Measurements from ENCODE around the gene EXPH5. TPM values are rescaled to one million over a fixed set of nuclear protein-coding genes. Genes with fewer than 3 reads are reported as not detected.

EXPH5 gene
- total RNA-seq, 2 donors from 2014 or later: 1.4 to 2.8 TPM

- H3K27ac ChIP-seq: no peak overlapping the region
- no peaks in the 10 kb centered on the region for H3K36me3 ChIP-seq
- H3K27me3 ChIP-seq: no peaks in the 10 kb centered on the region
- no peaks in the 10 kb centered on the region for H3K4me1 ChIP-seq
- DNase-seq (ENCODE audit: low spot score): no peak
- TF ChIP-seq, protein P1, sequence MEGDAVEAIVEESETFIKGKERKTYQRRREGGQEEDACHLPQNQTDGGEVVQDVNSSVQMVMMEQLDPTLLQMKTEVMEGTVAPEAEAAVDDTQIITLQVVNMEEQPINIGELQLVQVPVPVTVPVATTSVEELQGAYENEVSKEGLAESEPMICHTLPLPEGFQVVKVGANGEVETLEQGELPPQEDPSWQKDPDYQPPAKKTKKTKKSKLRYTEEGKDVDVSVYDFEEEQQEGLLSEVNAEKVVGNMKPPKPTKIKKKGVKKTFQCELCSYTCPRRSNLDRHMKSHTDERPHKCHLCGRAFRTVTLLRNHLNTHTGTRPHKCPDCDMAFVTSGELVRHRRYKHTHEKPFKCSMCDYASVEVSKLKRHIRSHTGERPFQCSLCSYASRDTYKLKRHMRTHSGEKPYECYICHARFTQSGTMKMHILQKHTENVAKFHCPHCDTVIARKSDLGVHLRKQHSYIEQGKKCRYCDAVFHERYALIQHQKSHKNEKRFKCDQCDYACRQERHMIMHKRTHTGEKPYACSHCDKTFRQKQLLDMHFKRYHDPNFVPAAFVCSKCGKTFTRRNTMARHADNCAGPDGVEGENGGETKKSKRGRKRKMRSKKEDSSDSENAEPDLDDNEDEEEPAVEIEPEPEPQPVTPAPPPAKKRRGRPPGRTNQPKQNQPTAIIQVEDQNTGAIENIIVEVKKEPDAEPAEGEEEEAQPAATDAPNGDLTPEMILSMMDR (IDR thresholded peaks at IDR 0.05): no peak
- no peaks in the 10 kb centered on the region for H3K9me3 ChIP-seq
- H3K4me3 ChIP-seq: no peak overlapping the region
Observed at GRCh38 chr11:108525161-108525560, 68.4 kb downstream of the EXPH5 start.

DNA sequence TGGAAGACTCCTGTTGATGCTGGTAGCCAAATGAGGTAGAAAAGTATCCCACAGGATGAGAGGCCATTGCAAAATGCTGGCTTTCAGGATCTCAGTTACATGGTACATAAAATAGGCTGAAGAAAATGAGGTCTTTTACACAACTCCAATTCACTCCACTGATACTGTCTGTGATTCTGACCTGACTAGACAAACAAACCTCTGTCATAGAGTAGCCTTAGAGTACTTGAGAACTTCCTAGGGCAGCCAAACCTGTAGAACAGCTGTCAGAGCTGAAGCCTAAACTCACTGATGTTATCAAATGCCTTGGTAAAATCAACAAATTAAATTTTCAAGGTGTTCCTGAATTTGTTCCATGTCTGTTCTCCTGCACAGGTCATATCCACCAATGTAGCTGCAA lies 69.1 kb downstream of the EXPH5 start:
- TF ChIP-seq, protein P1 (IDR thresholded peaks at IDR 0.05): no peak
- Histone ChIP-seq H3K36me3 (no peaks in the 10 kb centered on the region), H3K9me3 (no peaks in the 10 kb centered on the region), H3K27me3 (no peaks in the 10 kb centered on the region), H3K27ac (no peak overlapping the region), H3K4me3 (no peak overlapping the region), H3K4me1 (no peaks in the 10 kb centered on the region)
- DNase-seq (ENCODE audit: low spot score): no peak

DNA sequence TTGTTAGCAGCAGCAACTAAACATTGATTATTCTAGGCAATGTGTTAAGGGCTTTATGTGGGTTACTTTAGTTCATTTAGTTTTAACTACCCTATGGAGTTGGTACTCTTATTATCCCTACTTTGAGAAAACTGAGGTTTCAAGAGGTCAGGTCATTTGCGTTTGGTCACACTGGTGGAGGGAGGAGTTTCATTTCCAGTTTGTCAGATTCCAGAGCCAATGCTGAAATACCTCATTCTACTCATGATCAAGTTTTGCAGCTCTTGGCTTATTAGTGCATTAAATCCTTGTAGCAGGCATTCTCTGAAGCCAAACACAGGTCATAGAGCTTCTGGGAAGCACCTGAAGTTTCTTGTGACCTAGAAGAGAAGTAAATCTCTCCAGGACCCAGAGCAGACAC lies 71.2 kb downstream of the EXPH5 start:
- Histone ChIP-seq H3K27ac (no peak overlapping the region), H3K4me3 (no peak overlapping the region), H3K9me3 (no peaks in the 10 kb centered on the region), H3K27me3 (no peaks in the 10 kb centered on the region), H3K36me3 (no peaks in the 10 kb centered on the region), H3K4me1 (no peaks in the 10 kb centered on the region)
- TF ChIP-seq, protein P1 (IDR thresholded peaks at IDR 0.05): no peak
- DNase-seq (ENCODE audit: low spot score): no peak

DNA sequence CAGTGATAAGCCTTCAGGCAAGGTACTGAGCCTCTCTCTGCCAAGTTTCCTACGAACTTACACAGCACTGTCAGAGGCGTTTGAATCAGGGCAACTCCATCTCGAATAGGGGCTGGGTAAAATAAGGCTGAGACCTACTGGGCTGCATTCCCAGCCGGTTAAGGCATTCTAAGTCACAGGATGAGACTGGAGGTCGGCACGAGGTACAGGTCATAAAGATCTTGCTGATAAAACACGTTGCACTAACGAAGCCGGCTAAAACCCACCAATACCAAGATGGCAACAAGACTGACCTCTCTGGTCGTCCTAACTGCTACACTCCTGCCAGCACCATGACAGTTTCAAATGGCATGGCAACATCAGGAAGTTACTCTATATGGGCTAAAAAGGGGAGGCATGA lies 75.0 kb downstream of the EXPH5 start:
- TF ChIP-seq, protein P1 (IDR thresholded peaks at IDR 0.05): no peak
- no peaks in the 10 kb centered on the region for H3K36me3 ChIP-seq
- H3K27ac ChIP-seq: no peak overlapping the region
- H3K27me3 ChIP-seq: no peaks in the 10 kb centered on the region
- no peak overlapping the region for H3K4me3 ChIP-seq
- no peaks in the 10 kb centered on the region for H3K4me1 ChIP-seq
- H3K9me3 ChIP-seq: no peaks in the 10 kb centered on the region
- no peak for DNase-seq (ENCODE audit: low spot score)

DNA sequence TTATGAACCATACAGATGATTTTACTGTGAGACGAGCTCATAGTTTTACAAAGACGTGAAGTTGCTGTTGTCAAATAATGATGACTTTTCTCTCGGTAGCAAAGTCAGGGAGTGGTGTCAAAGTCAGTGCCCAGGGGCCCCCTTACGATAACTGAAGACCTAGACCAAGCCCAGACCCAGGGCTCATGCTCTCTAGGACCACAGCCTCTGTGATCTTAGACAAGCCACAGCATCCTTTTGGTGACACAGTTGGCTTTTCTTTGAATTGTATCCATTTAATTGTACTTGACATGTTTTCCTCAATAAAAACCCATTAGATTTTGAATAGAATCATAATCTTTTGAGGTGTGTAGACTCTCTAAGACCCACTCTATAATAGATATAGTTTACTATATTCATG lies 77.4 kb downstream of the EXPH5 start:
- Histone ChIP-seq H3K9me3 (no peaks in the 10 kb centered on the region), H3K4me1 (no peaks in the 10 kb centered on the region), H3K27me3 (no peaks in the 10 kb centered on the region), H3K4me3 (no peak overlapping the region), H3K27ac (no peak overlapping the region), H3K36me3 (no peaks in the 10 kb centered on the region)
- DNase-seq (ENCODE audit: low spot score): no peak
- TF ChIP-seq, protein P1 (IDR thresholded peaks at IDR 0.05): no peak

GRCh38 chr11:108512708-108513107 lies 80.9 kb downstream of the EXPH5 start:
- no peaks in the 10 kb centered on the region for H3K36me3 ChIP-seq
- TF ChIP-seq, protein P1 (IDR thresholded peaks at IDR 0.05): no peak
- H3K4me1 ChIP-seq: no peaks in the 10 kb centered on the region
- H3K9me3 ChIP-seq: no peaks in the 10 kb centered on the region
- no peaks in the 10 kb centered on the region for H3K27me3 ChIP-seq
- no peak for DNase-seq (ENCODE audit: low spot score)
- H3K4me3 ChIP-seq: no peak overlapping the region
- no peak overlapping the region for H3K27ac ChIP-seq
